GM12892 (cell line): ENCODE measurements around the gene DEXI.

Source experiments
- POLR2A ChIP-seq: IDR thresholded peaks from 2 replicates; pipeline ENCODE4 v1.6.1; 2011; ENCODE audit warnings: low read depth, low read length, control low read depth
- POLR2AphosphoS5 ChIP-seq: IDR thresholded peaks from 2 replicates; pipeline ENCODE4 v1.6.1; 2011; ENCODE audit warnings: low read depth, low read length, control low read depth
- TAF1 ChIP-seq: IDR thresholded peaks from 2 replicates; pipeline ENCODE4 v1.6.1; 2011; ENCODE audit warnings: low read depth, mild to moderate bottlenecking, control low read depth, low read length, borderline replicate concordance

- no peak for TF ChIP-seq POLR2A
- no peak for TF ChIP-seq POLR2AphosphoS5
- no peak for TF ChIP-seq TAF1
Measured at GRCh38 chr16:10896723-10897122, 45.5 kb downstream of the DEXI start.
